ENCODE results near the gene RAB5A. TPM values are rescaled to one million over a fixed set of nuclear protein-coding genes. Genes with fewer than 3 reads are reported as not detected.

Gene RAB5A
- total and polyA plus RNA-seq, 10 of the 15 experiments (the other 5 are each of a cell fraction or from before 2014, with no cell fraction given): 15.8 to 44.3 (median 29.1) TPM

DNA sequence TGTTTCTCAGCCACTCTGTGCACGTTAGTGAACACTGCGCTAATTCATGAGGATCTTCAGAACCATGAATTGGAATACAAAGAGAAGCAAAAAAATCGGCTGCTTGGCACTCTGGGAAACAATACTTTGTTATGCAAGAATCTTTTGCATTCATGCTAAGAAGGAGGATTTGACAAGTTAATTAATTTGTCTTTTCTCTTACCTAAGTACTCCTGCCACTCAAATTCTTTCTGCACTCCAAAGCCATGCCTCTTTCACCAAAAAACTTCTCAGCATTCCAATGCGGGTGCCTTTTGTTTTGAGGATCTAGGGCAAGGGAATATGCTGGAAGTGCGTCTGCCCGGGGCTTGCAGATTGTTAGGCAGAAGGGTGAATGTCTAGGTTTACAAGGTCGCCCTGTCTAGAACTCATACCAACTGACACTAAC, 82.0 kb downstream of the RAB5A start:
- H3K4me1 ChIP-seq (ENCODE audit: control insufficient read depth, insufficient read depth, low read length): no peaks in the 10 kb centered on the region
- no peak overlapping the region for H3K27ac ChIP-seq (ENCODE audit: control insufficient read depth, insufficient read depth)
- H3K79me2 ChIP-seq (ENCODE audit: control insufficient read depth, insufficient read depth, low read length): no peaks in the 10 kb centered on the region
- no TSS peak for BruUV-seq (replicated peaks)
- SMC1A ChIA-PET (ENCODE audit: uncharacterized antibody, unreplicated experiment): no interaction called here
- no peak overlapping the region for H3K4me2 ChIP-seq (ENCODE audit: control insufficient read depth, insufficient read depth)
- no peak overlapping the region for H2AFZ ChIP-seq (ENCODE audit: control insufficient read depth, low read depth, low read length)
- no peaks in the 10 kb centered on the region for H4K20me1 ChIP-seq (ENCODE audit: control insufficient read depth, insufficient read depth)
- H3K36me3 ChIP-seq (ENCODE audit: control insufficient read depth in 2 of 2, insufficient read depth in 2 of 2, low read length in 1 of 2): no peaks in the 10 kb centered on the region
- POLR2A ChIA-PET: interaction anchor here (1.0 kb wide), 1 partner anchor 155 kb away, joined by 3 read pairs; no protein-coding TSS in a partner anchor
- no peak for DNase-seq (ENCODE audit: low read depth, low spot score)
- no peak overlapping the region for H3K4me3 ChIP-seq
- TF ChIP-seq CBFB (IDR thresholded peaks at IDR 0.05; ENCODE audit: low read depth) (no peak), EZH2 (IDR thresholded peaks at IDR 0.05; ENCODE audit: borderline replicate concordance, control insufficient read depth, low read depth, low read length) (no peak), ZNF622 (IDR thresholded peaks at IDR 0.05) (no peak), SP1 (IDR thresholded peaks at IDR 0.05; ENCODE audit: low read depth, low read length) (no peak), NR2F1 (conservative IDR thresholded peaks at IDR 0.05) (no peak), IRF4 (IDR thresholded peaks at IDR 0.05; ENCODE audit: low read depth, low read length) (no peak), ZNF274 (IDR thresholded peaks at IDR 0.05; ENCODE audit: insufficient read depth, insufficient read length) (no peak), TAF1 (IDR thresholded peaks at IDR 0.05; ENCODE audit: borderline replicate concordance, low read depth, low read length) (no peak), RBBP5 (conservative IDR thresholded peaks at IDR 0.05) (no peak), RELA (IDR thresholded peaks at IDR 0.05; ENCODE audit: borderline replicate concordance, partially characterized antibody) (no peak), ZSCAN29 (IDR thresholded peaks at IDR 0.05) (no peak)
- TF ChIP-seq, protein P1, sequence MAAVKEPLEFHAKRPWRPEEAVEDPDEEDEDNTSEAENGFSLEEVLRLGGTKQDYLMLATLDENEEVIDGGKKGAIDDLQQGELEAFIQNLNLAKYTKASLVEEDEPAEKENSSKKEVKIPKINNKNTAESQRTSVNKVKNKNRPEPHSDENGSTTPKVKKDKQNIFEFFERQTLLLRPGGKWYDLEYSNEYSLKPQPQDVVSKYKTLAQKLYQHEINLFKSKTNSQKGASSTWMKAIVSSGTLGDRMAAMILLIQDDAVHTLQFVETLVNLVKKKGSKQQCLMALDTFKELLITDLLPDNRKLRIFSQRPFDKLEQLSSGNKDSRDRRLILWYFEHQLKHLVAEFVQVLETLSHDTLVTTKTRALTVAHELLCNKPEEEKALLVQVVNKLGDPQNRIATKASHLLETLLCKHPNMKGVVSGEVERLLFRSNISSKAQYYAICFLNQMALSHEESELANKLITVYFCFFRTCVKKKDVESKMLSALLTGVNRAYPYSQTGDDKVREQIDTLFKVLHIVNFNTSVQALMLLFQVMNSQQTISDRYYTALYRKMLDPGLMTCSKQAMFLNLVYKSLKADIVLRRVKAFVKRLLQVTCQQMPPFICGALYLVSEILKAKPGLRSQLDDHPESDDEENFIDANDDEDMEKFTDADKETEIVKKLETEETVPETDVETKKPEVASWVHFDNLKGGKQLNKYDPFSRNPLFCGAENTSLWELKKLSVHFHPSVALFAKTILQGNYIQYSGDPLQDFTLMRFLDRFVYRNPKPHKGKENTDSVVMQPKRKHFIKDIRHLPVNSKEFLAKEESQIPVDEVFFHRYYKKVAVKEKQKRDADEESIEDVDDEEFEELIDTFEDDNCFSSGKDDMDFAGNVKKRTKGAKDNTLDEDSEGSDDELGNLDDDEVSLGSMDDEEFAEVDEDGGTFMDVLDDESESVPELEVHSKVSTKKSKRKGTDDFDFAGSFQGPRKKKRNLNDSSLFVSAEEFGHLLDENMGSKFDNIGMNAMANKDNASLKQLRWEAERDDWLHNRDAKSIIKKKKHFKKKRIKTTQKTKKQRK (IDR thresholded peaks at IDR 0.05; ENCODE audit: low read depth, low read length): no peak
- TF ChIP-seq, protein P2, sequence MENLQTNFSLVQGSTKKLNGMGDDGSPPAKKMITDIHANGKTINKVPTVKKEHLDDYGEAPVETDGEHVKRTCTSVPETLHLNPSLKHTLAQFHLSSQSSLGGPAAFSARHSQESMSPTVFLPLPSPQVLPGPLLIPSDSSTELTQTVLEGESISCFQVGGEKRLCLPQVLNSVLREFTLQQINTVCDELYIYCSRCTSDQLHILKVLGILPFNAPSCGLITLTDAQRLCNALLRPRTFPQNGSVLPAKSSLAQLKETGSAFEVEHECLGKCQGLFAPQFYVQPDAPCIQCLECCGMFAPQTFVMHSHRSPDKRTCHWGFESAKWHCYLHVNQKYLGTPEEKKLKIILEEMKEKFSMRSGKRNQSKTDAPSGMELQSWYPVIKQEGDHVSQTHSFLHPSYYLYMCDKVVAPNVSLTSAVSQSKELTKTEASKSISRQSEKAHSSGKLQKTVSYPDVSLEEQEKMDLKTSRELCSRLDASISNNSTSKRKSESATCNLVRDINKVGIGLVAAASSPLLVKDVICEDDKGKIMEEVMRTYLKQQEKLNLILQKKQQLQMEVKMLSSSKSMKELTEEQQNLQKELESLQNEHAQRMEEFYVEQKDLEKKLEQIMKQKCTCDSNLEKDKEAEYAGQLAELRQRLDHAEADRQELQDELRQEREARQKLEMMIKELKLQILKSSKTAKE (IDR thresholded peaks at IDR 0.05; ENCODE audit: low read depth, poor library complexity, severe bottlenecking): no peak
- TF ChIP-seq, protein P3, sequence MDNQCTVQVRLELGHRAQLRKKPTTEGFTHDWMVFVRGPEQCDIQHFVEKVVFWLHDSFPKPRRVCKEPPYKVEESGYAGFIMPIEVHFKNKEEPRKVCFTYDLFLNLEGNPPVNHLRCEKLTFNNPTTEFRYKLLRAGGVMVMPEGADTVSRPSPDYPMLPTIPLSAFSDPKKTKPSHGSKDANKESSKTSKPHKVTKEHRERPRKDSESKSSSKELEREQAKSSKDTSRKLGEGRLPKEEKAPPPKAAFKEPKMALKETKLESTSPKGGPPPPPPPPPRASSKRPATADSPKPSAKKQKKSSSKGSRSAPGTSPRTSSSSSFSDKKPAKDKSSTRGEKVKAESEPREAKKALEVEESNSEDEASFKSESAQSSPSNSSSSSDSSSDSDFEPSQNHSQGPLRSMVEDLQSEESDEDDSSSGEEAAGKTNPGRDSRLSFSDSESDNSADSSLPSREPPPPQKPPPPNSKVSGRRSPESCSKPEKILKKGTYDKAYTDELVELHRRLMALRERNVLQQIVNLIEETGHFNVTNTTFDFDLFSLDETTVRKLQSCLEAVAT (IDR thresholded peaks at IDR 0.05): no peak
- RAD21 ChIA-PET (ENCODE audit: unreplicated experiment): no interaction called here
- no peaks in the 10 kb centered on the region for H3K9me3 ChIP-seq (replicated peaks; ENCODE audit: control insufficient read depth, insufficient read depth, low read length)
- FAIRE-seq: no peak
- WGBS (ENCODE audit: insufficient coverage, insufficient replicate concordance, low lambda C conversion rate, missing lambda C conversion rate): 78% methylated on average over 6 of the region's 7 CpGs
- intact Hi-C loops (cut with micrococcal nuclease; ENCODE audit: unreplicated experiment) (no loop called here), in situ Hi-C loops (cut with MboI) (no loop called here)
- H3K9ac ChIP-seq (ENCODE audit: control insufficient read depth, insufficient read depth, low read length): no peak overlapping the region
- no peaks in the 10 kb centered on the region for H3K27me3 ChIP-seq (replicated peaks in 1 of 2; ENCODE audit: control insufficient read depth in 2 of 2, insufficient read depth in 2 of 2, low read length in 1 of 2)
- ATAC-seq: no peak
- CTCF ChIA-PET: no interaction called here
